ENCODE results near the gene PANK3.

The PANK3 gene

DNA sequence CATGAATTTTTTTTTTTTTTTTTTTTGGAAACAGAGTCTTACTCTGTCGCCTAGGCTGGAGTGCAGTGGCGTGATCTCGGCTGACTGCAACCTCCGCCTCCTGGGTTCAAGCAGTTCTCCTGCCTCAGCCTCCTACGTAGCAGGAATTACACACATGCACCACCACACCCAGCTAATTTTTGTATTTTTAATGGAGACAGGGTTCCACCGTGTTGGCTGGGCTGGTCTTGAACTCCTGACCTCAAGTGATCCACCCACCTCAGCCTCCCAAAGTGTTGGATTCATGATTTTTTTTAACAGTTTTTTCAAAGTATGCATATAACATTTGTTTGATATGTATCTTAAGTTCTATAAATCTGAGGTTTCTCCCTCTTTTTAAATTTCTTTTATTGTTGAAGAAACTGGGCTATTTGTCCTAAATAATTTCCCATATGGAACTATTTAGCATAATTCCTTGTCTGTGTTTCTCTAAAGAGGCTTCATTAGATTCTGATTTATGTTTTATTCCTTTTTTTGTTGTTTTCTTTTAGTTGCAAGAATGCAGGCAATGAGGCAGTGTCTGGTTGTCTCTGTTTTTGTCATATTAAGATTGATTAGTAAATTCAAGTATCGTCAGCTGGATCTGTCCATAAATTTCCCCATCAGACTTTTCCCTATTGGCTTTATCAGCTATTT is 76.5 kb downstream of the PANK3 start:
- Histone ChIP-seq H3K23ac (ENCODE audit: low read length in 2 of 2) (no peak overlapping the region), H3K4me3 (ENCODE audit: insufficient read depth in 1 of 2, low read depth in 1 of 2, low read length in 2 of 2) (no peak overlapping the region), H4K91ac (ENCODE audit: low read length) (no peak overlapping the region), H2BK12ac (ENCODE audit: low read length in 2 of 2) (no peak overlapping the region), H3K14ac (ENCODE audit: low read length in 2 of 2) (no peak overlapping the region), H3K9me3 (ENCODE audit: control insufficient read depth, low read length) (no peaks in the 10 kb centered on the region), H3K4ac (ENCODE audit: low read depth in 1 of 2, low read length in 2 of 2) (no peak overlapping the region), H3K4me2 (ENCODE audit: low read length, poor library complexity, severe bottlenecking) (no peak overlapping the region), H2BK120ac (ENCODE audit: low read depth, low read length) (no peak overlapping the region), H2AFZ (ENCODE audit: low read depth, low read length) (no peak overlapping the region), H4K8ac (ENCODE audit: low read length) (no peak overlapping the region), H3K79me1 (replicated peaks; ENCODE audit: low read length, poor library complexity, severe bottlenecking) (peaks cover 21% of the 10 kb centered on the region), H3K4me1 (ENCODE audit: control insufficient read depth, insufficient read depth, low read depth, low read length) (no peaks in the 10 kb centered on the region), H2AK5ac (ENCODE audit: low read length, severe bottlenecking) (no peak overlapping the region), H2BK15ac (ENCODE audit: low read depth, poor library complexity, severe bottlenecking) (no peak overlapping the region), H3K36me3 (ENCODE audit: control insufficient read depth in 1 of 2, insufficient read depth in 2 of 2, low read depth in 1 of 2, low read length in 2 of 2) (peaks cover 28 to 93% of the 10 kb centered on the region in 2 experiments), H3K9ac (ENCODE audit: low read length) (no peak overlapping the region), H2BK5ac (ENCODE audit: low read depth, low read length, poor library complexity, severe bottlenecking) (no peak overlapping the region), H3K27ac (ENCODE audit: low read length, poor library complexity, severe bottlenecking) (no peak overlapping the region), H3K27me3 (ENCODE audit: control insufficient read depth in 1 of 2, insufficient read depth in 1 of 2, low read length in 2 of 2) (no peaks in the 10 kb centered on the region), H3K18ac (ENCODE audit: low read depth in 1 of 2, low read length in 2 of 2) (no peak overlapping the region)
- no peak for DNase-seq
- WGBS = 92% methylated on average over 6 of the region's 7 CpGs

Small RNAs within 50 kb of the gene (small RNA-seq; reads per million reads assigned to genes)
- 13.2 reads per million, percentile 82 among the genes with 10 or more reads in this experiment for gene MIR103A1 (ENCODE audit: low read depth)
